Measurements from ENCODE around the gene POLR3B. TPM values are rescaled to one million over a fixed set of nuclear protein-coding genes. Genes with fewer than 3 reads are reported as not detected.
"Not testable (repeated sequence)": the region's sequence is repeated elsewhere in the genome, so short reads cannot be mapped to it uniquely, and the experiment has no call there.

POLR3B gene
- total and polyA plus RNA-seq, 2 of the 13 experiments (the other 11 are each of a cell fraction or from before 2014, with no cell fraction given), result 4.8 to 13.1 TPM

GRCh38 chr12:106311139-106311538 lies 46.4 kb upstream of the POLR3B start:
- in situ Hi-C loops (cut with HindIII; ENCODE audit: extremely low pct_ligation_motif_present, low pct_unique_long_range_greater_than_20kb) (no loop called here), intact Hi-C loops (cut with micrococcal nuclease; ENCODE audit: unreplicated experiment) (no loop called here)
- Histone ChIP-seq H3K36me3 (replicated peaks in 1 of 2; ENCODE audit: control insufficient read depth in 1 of 2, insufficient read depth in 2 of 2, low read length in 2 of 2) (no peaks in the 10 kb centered on the region), H4K20me1 (ENCODE audit: insufficient read depth, low read length) (no peaks in the 10 kb centered on the region), H3K27ac (ENCODE audit: extremely low read length, insufficient read depth, low read length) (no peak overlapping the region), H3K79me2 (ENCODE audit: insufficient read depth, low read length) (no peaks in the 10 kb centered on the region), H3K4me2 (ENCODE audit: low read depth, low read length) (no peak overlapping the region), H3K4me3 (replicated peaks in 1 of 3; ENCODE audit: insufficient read depth in 1 of 3, low read depth in 2 of 3, low read length in 3 of 3) (no peak overlapping the region), H2AFZ (ENCODE audit: low read length) (no peak overlapping the region), H3K27me3 (ENCODE audit: control insufficient read depth in 1 of 2, insufficient read depth in 2 of 2, low read length in 2 of 2) (no peaks in the 10 kb centered on the region), H3K4me1 (ENCODE audit: insufficient read depth, low read length) (peaks cover 39% of the 10 kb centered on the region), H3K9me3 (ENCODE audit: low read length) (no peaks in the 10 kb centered on the region), H3K9ac (ENCODE audit: insufficient read depth, low read depth, low read length) (no peak overlapping the region)
- no peak for ATAC-seq
- TF ChIP-seq ZNF7 (CRISPR knock-in tag; IDR thresholded peaks at IDR 0.05) (no peak), ZNF160 (CRISPR knock-in tag; IDR thresholded peaks at IDR 0.05) (no peak), ZNF333 (CRISPR knock-in tag; IDR thresholded peaks at IDR 0.05; ENCODE audit: borderline replicate concordance) (no peak), THAP11 (CRISPR knock-in tag; IDR thresholded peaks at IDR 0.05) (no peak), GZF1 (CRISPR knock-in tag; IDR thresholded peaks at IDR 0.05) (no peak), ZMYM3 (CRISPR knock-in tag; IDR thresholded peaks at IDR 0.05) (no peak)
- CTCF ChIA-PET (ENCODE audit: low intra/inter-chr PET ratio, low total read pairs), result no interaction called here
- BruUV-seq (replicated peaks), result no TSS peak
- WGBS (ENCODE audit: low lambda C conversion rate), result 89% methylated on average over 7 of the region's 8 CpGs
- no peak for DNase-seq (ENCODE audit: low spot score)
- FAIRE-seq, result no peak
- POLR2A ChIA-PET, result interaction anchor here (1.3 kb wide), 1 partner anchor 46 kb away, joined by 4 read pairs; the partner anchor contains the start of gene POLR3B

- ATAC-seq; H3K79me2 ChIP-seq (ENCODE audit: insufficient read depth, low read length); H4K20me1 ChIP-seq (ENCODE audit: insufficient read depth, low read length); H3K27me3 ChIP-seq (ENCODE audit: control insufficient read depth in 1 of 2, insufficient read depth in 2 of 2, low read length in 2 of 2); H3K4me2 ChIP-seq (ENCODE audit: low read depth, low read length); H2AFZ ChIP-seq (ENCODE audit: low read length); H3K9ac ChIP-seq (ENCODE audit: insufficient read depth, low read depth, low read length); H3K9me3 ChIP-seq (ENCODE audit: low read length); DNase-seq (ENCODE audit: low spot score); in situ Hi-C loops (cut with HindIII; ENCODE audit: extremely low pct_ligation_motif_present, low pct_unique_long_range_greater_than_20kb); CTCF ChIA-PET (ENCODE audit: low intra/inter-chr PET ratio, low total read pairs); H3K36me3 ChIP-seq (replicated peaks in 1 of 2; ENCODE audit: control insufficient read depth in 1 of 2, insufficient read depth in 2 of 2, low read length in 2 of 2); POLR2A ChIA-PET; intact Hi-C loops (cut with micrococcal nuclease; ENCODE audit: unreplicated experiment); FAIRE-seq; H3K4me3 ChIP-seq (replicated peaks in 1 of 3; ENCODE audit: insufficient read depth in 1 of 3, low read depth in 2 of 3, low read length in 3 of 3); H3K27ac ChIP-seq (ENCODE audit: extremely low read length, insufficient read depth, low read length); BruUV-seq (replicated peaks): not testable (repeated sequence)
- 84% methylated on average over 4 of the region's 4 CpGs for WGBS (ENCODE audit: low lambda C conversion rate)
- H3K4me1 ChIP-seq (ENCODE audit: insufficient read depth, low read length), result peaks cover 17% of the 10 kb centered on the region
These were observed 44.1 kb upstream of the POLR3B start for GRCh38 chr12:106313413-106313812.
